Subcutaneous abdominal adipose tissue (tissue), 5 donors: Measurements from ENCODE around the gene TOR2A.

Experiments
- H3K27ac ChIP-seq: one replicate; pipeline ENCODE4 v1.7.0; 2013; ENCODE audit warnings: low read depth, mild to moderate bottlenecking, inconsistent platforms, low read length, moderate library complexity
- H3K27me3 ChIP-seq, 5 donors: one replicate each; pipeline ENCODE4 v1.7.0; 2013; ENCODE audit warnings: low read length in 5 of 5, inconsistent platforms in 1 of 5; ENCODE audit not compliant: control insufficient read depth in 5 of 5, insufficient read depth in 4 of 5
- H3K36me3 ChIP-seq, 5 donors: one replicate each; pipeline ENCODE4 v1.7.0; 2013; ENCODE audit warnings: low read length in 5 of 5; ENCODE audit not compliant: control insufficient read depth in 5 of 5, insufficient read depth in 5 of 5
- H3K4me1 ChIP-seq, 5 donors: one replicate each; pipeline ENCODE4 v1.7.0; 2013; ENCODE audit warnings: low read length in 5 of 5, mild to moderate bottlenecking in 3 of 5, moderate library complexity in 1 of 5; ENCODE audit not compliant: control insufficient read depth in 5 of 5, insufficient read depth in 5 of 5
- H3K4me3 ChIP-seq, 5 donors: one replicate each; pipeline ENCODE4 v1.7.0; 2013; ENCODE audit warnings: low read length in 5 of 5, low read depth in 1 of 5
- H3K9ac ChIP-seq, 5 donors: one replicate each; pipeline ENCODE4 v1.7.0; 2013; ENCODE audit warnings: low read length in 5 of 5, mild to moderate bottlenecking in 4 of 5, moderate library complexity in 3 of 5
- H3K9me3 ChIP-seq, 5 donors: one replicate each; pipeline ENCODE4 v1.7.0; 2013; ENCODE audit warnings: low read length in 5 of 5; ENCODE audit not compliant: control insufficient read depth in 5 of 5
- donor health status: healthy.
- donor health status: healthy.
- donor health status: healthy.
- donor health status: healthy.
- donor health status: healthy.

TOR2A gene

GRCh38 chr9:127776924-127777289, 41.8 kb upstream of the TOR2A start:
- Histone ChIP-seq H3K27me3 (no peaks in the 10 kb centered on the region), H3K4me3 (peak overlapping the region in 4 of 5 donors; percentile 47 to 58 (median 52)), H3K9ac (peak overlapping the region in 2 of 5 donors; percentile 10 to 38), H3K9me3 (no peaks in the 10 kb centered on the region), H3K27ac (no peak overlapping the region), H3K4me1 (peaks cover 10 to 39% (median 33%) of the 10 kb centered on the region in 5 donors), H3K36me3 (no peaks in the 10 kb centered on the region)

GRCh38 chr9:127776195-127776923, 41.3 kb upstream of the TOR2A start:
- H3K27ac ChIP-seq, result no peak overlapping the region
- H3K9ac ChIP-seq, result peak overlapping the region in 2 of 5 donors; percentile 10 to 38
- peak overlapping the region; percentile 7 to 58 (median 49) for H3K4me3 ChIP-seq
- H3K9me3 ChIP-seq, result no peaks in the 10 kb centered on the region
- H3K36me3 ChIP-seq, result no peaks in the 10 kb centered on the region
- peaks cover 12 to 42% (median 37%) of the 10 kb centered on the region in 5 donors for H3K4me1 ChIP-seq
- H3K27me3 ChIP-seq, result no peaks in the 10 kb centered on the region

GRCh38 chr9:127773981-127774380, 38.9 kb upstream of the TOR2A start:
- Histone ChIP-seq H3K9ac (no peak overlapping the region), H3K4me1 (peaks cover 9 to 46% (median 35%) of the 10 kb centered on the region in 5 donors), H3K4me3 (no peak overlapping the region), H3K27me3 (no peaks in the 10 kb centered on the region), H3K9me3 (no peaks in the 10 kb centered on the region), H3K27ac (no peak overlapping the region), H3K36me3 (no peaks in the 10 kb centered on the region)

GRCh38 chr9:127773272-127773671, 38.2 kb upstream of the TOR2A start:
- Histone ChIP-seq H3K9me3 (no peaks in the 10 kb centered on the region), H3K36me3 (no peaks in the 10 kb centered on the region), H3K27ac (no peak overlapping the region), H3K27me3 (no peaks in the 10 kb centered on the region), H3K4me3 (no peak overlapping the region), H3K4me1 (peaks cover 6 to 44% (median 31%) of the 10 kb centered on the region in 5 donors), H3K9ac (no peak overlapping the region)

GRCh38 chr9:127772603-127773002, 37.5 kb upstream of the TOR2A start:
- Histone ChIP-seq H3K9ac (no peak overlapping the region), H3K9me3 (no peaks in the 10 kb centered on the region), H3K27me3 (no peaks in the 10 kb centered on the region), H3K4me3 (no peak overlapping the region), H3K4me1 (peaks cover 6 to 49% (median 32%) of the 10 kb centered on the region in 5 donors), H3K27ac (no peak overlapping the region), H3K36me3 (no peaks in the 10 kb centered on the region)

- peak overlapping the region; percentile 82 for H3K27ac ChIP-seq
- peak overlapping the region; percentile 22 to 72 (median 66) for H3K4me3 ChIP-seq
- H3K9ac ChIP-seq, result no peak overlapping the region
- H3K36me3 ChIP-seq, result no peaks in the 10 kb centered on the region
- no peaks in the 10 kb centered on the region for H3K9me3 ChIP-seq
- no peaks in the 10 kb centered on the region for H3K27me3 ChIP-seq
- H3K4me1 ChIP-seq, result peaks cover 10 to 53% (median 37%) of the 10 kb centered on the region in 5 donors
Observed at GRCh38 chr9:127771570-127772189, 36.6 kb upstream of the TOR2A start.

GRCh38 chr9:127770905-127771569, 35.9 kb upstream of the TOR2A start:
- H3K9ac ChIP-seq, result peak overlapping the region in 4 of 5 donors; percentile 26 to 68 (median 63)
- peaks cover 10 to 53% (median 34%) of the 10 kb centered on the region in 5 donors for H3K4me1 ChIP-seq
- H3K9me3 ChIP-seq, result no peaks in the 10 kb centered on the region
- no peaks in the 10 kb centered on the region for H3K27me3 ChIP-seq
- H3K27ac ChIP-seq, result peak overlapping the region; percentile 82
- peak overlapping the region; percentile 66 to 79 (median 72) for H3K4me3 ChIP-seq
- H3K36me3 ChIP-seq, result peaks cover 0 to 3% (median 0%) of the 10 kb centered on the region in 5 donors

- peaks cover 10 to 55% (median 34%) of the 10 kb centered on the region in 5 donors for H3K4me1 ChIP-seq
- no peaks in the 10 kb centered on the region for H3K27me3 ChIP-seq
- peak overlapping the region; percentile 66 to 79 (median 72) for H3K4me3 ChIP-seq
- peak overlapping the region in 4 of 5 donors; percentile 26 to 68 (median 63) for H3K9ac ChIP-seq
- no peaks in the 10 kb centered on the region for H3K9me3 ChIP-seq
- H3K27ac ChIP-seq, result peak overlapping the region; percentile 82
- H3K36me3 ChIP-seq, result peaks cover 0 to 5% (median 0%) of the 10 kb centered on the region in 5 donors
Observed at GRCh38 chr9:127770583-127770904, 35.5 kb upstream of the TOR2A start.

- Histone ChIP-seq H3K9ac (peak overlapping the region in 3 of 5 donors; percentile 66 to 72 (median 68)), H3K4me3 (peak overlapping the region; percentile 66 to 79 (median 72)), H3K27ac (peak overlapping the region; percentile 82)
Observed at GRCh38 chr9:127769929-127770582, 35.0 kb upstream of the TOR2A start.

More at GRCh38 chr9:127769929-127770582, 35.0 kb upstream of the TOR2A start:
- peaks cover 0 to 5% (median 0%) of the 10 kb centered on the region in 5 donors for H3K36me3 ChIP-seq
- H3K9me3 ChIP-seq, result no peaks in the 10 kb centered on the region
- H3K27me3 ChIP-seq, result no peaks in the 10 kb centered on the region
- H3K4me1 ChIP-seq, result peaks cover 11 to 60% (median 34%) of the 10 kb centered on the region in 5 donors
